Tracheal epithelial cell (primary cell): ENCODE results near the gene ZNF302. TPM values are rescaled to one million over a fixed set of nuclear protein-coding genes. Genes with fewer than 3 reads are reported as not detected.

ENCODE experiments used
- total RNA-seq: library from RNA; depleted of rRNA; stranded (reverse); fragments of >200 nt; gene quantifications from 2 replicates; pipeline ENCODE4 v1.2.1, GENCODE V29; 2014

Gene ZNF302
- 4.6 and 6.4 TPM in 2 replicates for total RNA-seq

DNA sequence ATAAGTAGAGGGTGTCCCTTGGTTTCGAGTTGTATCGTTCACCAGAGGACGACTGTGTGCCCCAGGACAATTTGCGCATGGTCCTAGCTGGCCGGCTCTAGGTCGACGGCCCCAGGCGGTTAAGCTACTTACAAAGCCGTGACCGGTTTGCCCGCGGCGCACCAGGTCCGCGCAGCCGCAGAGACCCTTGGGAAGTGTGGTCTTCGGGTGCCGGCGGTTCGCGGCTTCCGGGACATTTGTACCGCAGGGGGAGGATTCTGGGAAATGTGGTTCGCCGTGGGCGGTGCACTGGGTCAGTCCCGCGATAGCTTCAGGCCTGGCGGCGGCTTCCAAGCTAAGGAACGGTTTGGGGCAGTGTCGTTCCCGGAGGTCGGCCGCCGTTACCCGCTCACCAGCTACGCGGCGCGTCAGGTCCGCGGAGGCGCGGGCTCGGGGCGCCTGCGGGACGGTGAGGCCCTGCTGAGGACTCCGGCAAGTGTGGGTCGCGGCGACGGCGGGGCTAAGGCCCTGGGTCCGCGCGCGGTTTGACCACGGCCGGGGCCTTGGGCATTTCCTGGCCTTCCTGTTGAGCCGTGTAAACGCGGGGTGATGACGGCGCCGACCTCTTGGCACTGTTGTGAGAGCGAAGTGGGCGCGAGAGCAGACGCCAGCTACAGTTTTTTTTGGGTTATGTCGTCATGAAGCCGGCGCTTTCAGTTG lies at the start of gene ZNF302:
ZNF302 (plus strand) TSS at position 293 of the 699 bp plus-strand sequence. CDS start 1,127 bp downstream, outside the sequence.

DNA sequence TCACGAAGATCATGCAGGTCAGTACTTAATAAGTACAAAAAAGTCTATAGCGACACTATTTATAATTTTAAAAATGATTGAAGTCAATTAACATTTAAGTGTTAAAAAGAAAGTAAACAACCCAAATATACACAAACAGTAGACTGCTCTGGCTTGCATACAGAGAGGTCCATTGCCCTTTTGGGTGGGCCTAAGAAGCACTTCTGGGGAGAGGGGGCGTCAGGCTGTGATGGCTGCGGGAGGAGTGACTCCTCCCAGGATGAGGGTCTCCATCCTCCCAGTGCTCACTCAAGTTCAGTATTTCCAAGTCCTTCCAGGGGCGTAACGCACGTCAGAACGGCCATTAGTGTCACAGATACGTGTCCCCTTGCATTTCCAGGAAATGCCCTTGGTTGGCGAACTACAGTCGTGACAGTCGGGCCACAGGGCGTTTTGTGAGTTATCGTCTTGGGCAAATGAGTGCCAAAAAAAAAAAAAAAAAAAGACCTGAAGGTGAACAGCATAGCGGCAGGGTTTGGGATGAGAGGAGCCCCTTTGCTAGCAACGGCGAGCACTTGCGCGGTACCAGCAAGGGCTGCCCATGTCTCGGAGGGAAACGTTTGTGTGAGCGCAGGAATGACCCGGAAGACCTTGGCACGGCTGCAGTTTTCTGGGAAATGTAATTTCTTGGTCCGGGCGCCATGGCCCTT lies 637 bp upstream of the ZNF302 start, which contains the start of gene SCGB2B2:
SCGB2B2 (minus strand) TSS at position 463 of the 689 bp plus-strand sequence. CDS start 82,596 bp downstream, outside the sequence.

DNA sequence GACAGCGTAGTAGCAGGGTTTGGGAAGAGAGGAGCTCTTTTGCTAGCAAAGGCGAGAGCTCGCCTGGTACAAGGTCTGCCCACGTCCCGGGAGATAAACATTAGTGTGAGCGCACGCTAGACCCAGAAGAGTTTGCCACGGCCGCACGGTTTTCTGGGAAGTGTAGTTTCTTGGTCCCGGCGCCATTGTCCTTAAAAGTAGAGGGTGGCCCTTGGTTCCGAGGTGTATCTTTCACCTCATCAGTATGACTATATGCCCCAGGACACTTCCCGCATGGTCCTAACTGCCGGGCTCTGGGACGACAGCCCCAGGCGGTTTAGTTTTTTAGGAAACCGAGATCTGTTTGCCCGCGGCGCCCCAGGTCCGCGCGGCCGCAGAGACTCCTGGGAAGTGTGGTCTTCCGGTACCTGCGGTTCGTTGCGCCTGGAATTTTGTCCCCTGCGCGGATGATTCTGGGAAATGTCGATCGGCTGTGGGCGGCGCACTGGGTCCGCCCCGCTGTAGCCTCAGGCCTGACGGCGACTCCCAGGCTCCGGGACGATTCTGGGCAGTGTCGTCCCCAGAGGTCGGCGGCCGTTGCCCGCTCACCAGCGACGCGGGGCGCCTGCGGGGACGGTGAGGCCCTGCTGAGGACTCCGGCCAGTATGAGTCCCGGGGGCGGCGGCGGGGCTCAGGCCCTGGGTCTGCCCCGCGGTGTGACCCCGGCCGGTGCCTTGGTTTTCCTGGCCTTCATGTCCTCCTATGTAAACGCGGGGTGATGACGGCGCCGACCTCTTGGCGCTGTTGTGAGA lies 56.5 kb downstream of the ZNF302 start, which contains the start of gene ZNF181:
ZNF181 (plus strand) TSS at position 498 of the 791 bp plus-strand sequence. CDS start 795 bp downstream, outside the sequence.

Other genes starting within 250 kb of the ZNF302 start
- 217 and 241 TPM in 2 replicates for gene UBA2, start 249.3 kb upstream of the ZNF302 start, total RNA-seq
- 32.0 and 38.6 TPM in 2 replicates for gene WTIP, start 195.9 kb upstream of the ZNF302 start, total RNA-seq
- gene SCGB2B2, start 519 bp upstream of the ZNF302 start, total RNA-seq: under 0.01 TPM in 1 of 2 replicates, not detected in the other
- gene ZNF181, start 56.6 kb downstream of the ZNF302 start, total RNA-seq: 7.2 and 8.5 TPM in 2 replicates
- gene ZNF599, start 95.5 kb downstream of the ZNF302 start, total RNA-seq: 1.3 and 1.7 TPM in 2 replicates
- 1.7 and 3.2 TPM in 2 replicates for gene ZNF30, start 249.2 kb downstream of the ZNF302 start, total RNA-seq